Neuronal stem cell (in vitro differentiated cells): ENCODE data around the gene USP12.

ENCODE experiments used
- DNase-seq: peaks from one replicate; pipeline ENCODE4 v3.0.0-alpha.2; 2013; ENCODE audit warnings: low spot score
- H2AFZ ChIP-seq: one replicate; pipeline ENCODE4 v1.6.1; 2013; ENCODE audit warnings: mild to moderate bottlenecking, low read length, inconsistent platforms
- H2AK5ac ChIP-seq: 2 replicates; pipeline ENCODE4 v1.6.1; 2013; ENCODE audit warnings: low read depth, mild to moderate bottlenecking, inconsistent platforms, low read length, moderate library complexity, mixed read lengths
- H2BK120ac ChIP-seq: 2 replicates; pipeline ENCODE4 v1.6.1; 2013; ENCODE audit warnings: low read depth, mild to moderate bottlenecking, inconsistent platforms, low read length, moderate library complexity, mixed read lengths
- H2BK12ac ChIP-seq: one replicate; pipeline ENCODE4 v1.6.1; 2013; ENCODE audit warnings: low read length, inconsistent platforms
- H2BK15ac ChIP-seq: 2 replicates; pipeline ENCODE4 v1.6.1; 2013; ENCODE audit warnings: mild to moderate bottlenecking, low read length, inconsistent platforms, mixed read lengths
- H2BK5ac ChIP-seq: one replicate; pipeline ENCODE4 v1.6.1; 2013; ENCODE audit warnings: inconsistent platforms, mild to moderate bottlenecking, low read length, moderate library complexity
- H3K14ac ChIP-seq: one replicate; pipeline ENCODE4 v1.6.1; 2013; ENCODE audit warnings: low read length, inconsistent platforms
- H3K18ac ChIP-seq: 2 replicates; pipeline ENCODE4 v1.6.1; 2013; ENCODE audit warnings: low read length, inconsistent platforms
- H3K23ac ChIP-seq: 2 replicates; pipeline ENCODE4 v1.6.1; 2013; ENCODE audit warnings: low read depth, mild to moderate bottlenecking, mixed read lengths, low read length, inconsistent platforms; ENCODE audit not compliant: poor library complexity
- H3K27ac ChIP-seq: replicated peaks from 3 replicates; pipeline ENCODE4 v1.5.1; 2013; ENCODE audit warnings: low read length, inconsistent platforms
- H3K27me3 ChIP-seq, 3 experiments: 2 replicates each; pipeline ENCODE4 v1.6.1; 2013; ENCODE audit warnings: low read length in 3 of 3, mild to moderate bottlenecking in 2 of 3, inconsistent platforms in 1 of 3, low read depth in 1 of 3, mixed read lengths in 1 of 3, moderate library complexity in 1 of 3; ENCODE audit not compliant: control insufficient read depth in 3 of 3, insufficient read depth in 3 of 3
- H3K36me3 ChIP-seq, 2 donors: replicated peaks in 1 of 2; 2 replicates each; pipeline ENCODE4 v1.6.1; 2013; ENCODE audit warnings: low read length in 2 of 2; ENCODE audit not compliant: control insufficient read depth in 2 of 2, insufficient read depth in 2 of 2
- H3K4ac ChIP-seq: 2 replicates; pipeline ENCODE4 v1.6.1; 2013; ENCODE audit warnings: inconsistent platforms, mild to moderate bottlenecking, low read length, moderate library complexity
- H3K4me1 ChIP-seq, 2 donors: 1 replicate in 1 of 2; 2 replicates in 1 of 2; pipeline ENCODE4 v1.6.1; 2013; ENCODE audit warnings: low read length in 2 of 2, low read depth in 1 of 2; ENCODE audit not compliant: control insufficient read depth in 2 of 2, insufficient read depth in 1 of 2
- H3K4me2 ChIP-seq: one replicate; pipeline ENCODE4 v1.6.1; 2013; ENCODE audit warnings: mild to moderate bottlenecking, low read length, inconsistent platforms; ENCODE audit not compliant: insufficient read depth, poor library complexity, severe bottlenecking
- H3K4me3 ChIP-seq, 2 donors: 2 replicates each; pipeline ENCODE4 v1.5.1; 2013; ENCODE audit warnings: low read length in 2 of 2, mild to moderate bottlenecking in 2 of 2, inconsistent platforms in 1 of 2, moderate library complexity in 1 of 2
- H3K79me1 ChIP-seq: one replicate; pipeline ENCODE4 v1.6.1; 2013; ENCODE audit warnings: low read depth, mild to moderate bottlenecking, inconsistent platforms, low read length, moderate library complexity
- H3K9ac ChIP-seq: one replicate; pipeline ENCODE4 v1.6.1; 2013; ENCODE audit warnings: mild to moderate bottlenecking, low read depth, low read length, inconsistent platforms; ENCODE audit not compliant: poor library complexity
- H3K9me3 ChIP-seq, 2 donors: replicated peaks in 1 of 2; 2 replicates each; pipeline versions ENCODE3 to v1.6.1; 2013; ENCODE audit warnings: low read length in 2 of 2, mild to moderate bottlenecking in 2 of 2, inconsistent platforms in 1 of 2, low read depth in 1 of 2, mixed read lengths in 1 of 2, moderate library complexity in 1 of 2; ENCODE audit not compliant: control insufficient read depth in 2 of 2, insufficient read depth in 1 of 2
- H4K8ac ChIP-seq: one replicate; pipeline ENCODE4 v1.6.1; 2013; ENCODE audit warnings: low read depth, mild to moderate bottlenecking, inconsistent platforms, low read length, moderate library complexity
- H4K91ac ChIP-seq: one replicate; pipeline ENCODE4 v1.6.1; 2013; ENCODE audit warnings: low read length, low read depth, mild to moderate bottlenecking, inconsistent platforms; ENCODE audit not compliant: poor library complexity
- WGBS, 2 donors: extraction: QIAGEN DNeasy Blood & Tissue Kit; methylation state at CpG; one replicate each; pipeline ENCODE4 v1.1.7; 2013; ENCODE audit warnings: missing lambda C conversion rate in 2 of 2, mixed read lengths in 1 of 2; ENCODE audit not compliant: insufficient read length in 2 of 2, insufficient replicate concordance in 1 of 2; ENCODE audit errors: extremely low coverage in 2 of 2; 5-methylcytosine and 5-hydroxymethylcytosine counted together

The USP12 gene

DNA sequence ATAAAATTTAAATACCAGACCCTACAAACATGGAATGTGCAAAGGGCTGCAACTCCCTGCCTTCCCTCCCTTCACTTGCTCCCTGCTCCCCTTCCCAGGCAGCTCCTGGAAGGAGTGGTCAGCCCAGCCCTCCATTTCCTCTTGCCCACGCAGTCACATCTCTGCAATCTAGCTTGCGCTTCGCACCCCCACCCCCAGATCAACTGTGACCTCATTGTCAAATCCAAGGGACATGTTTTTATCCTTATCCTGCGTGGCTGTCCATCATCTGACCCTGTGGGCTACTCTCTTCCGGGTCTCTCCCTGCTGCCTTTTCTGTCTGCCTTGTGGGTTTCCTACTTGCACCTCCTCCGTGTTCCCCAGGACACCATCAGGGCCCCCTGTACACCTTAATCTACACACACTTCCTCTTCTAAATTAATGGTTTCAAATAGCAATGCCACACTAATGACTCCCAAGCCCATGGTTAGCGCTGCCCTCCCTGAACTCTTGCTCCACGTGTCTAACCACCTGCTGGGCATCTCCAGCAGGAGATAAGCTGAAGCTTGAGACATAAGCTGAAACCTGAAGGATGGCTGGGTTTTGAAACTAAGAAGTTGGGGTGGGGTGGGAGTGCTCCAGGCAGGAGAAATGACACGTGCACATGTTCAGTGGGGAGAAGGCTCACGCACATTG, 118.3 kb downstream of the USP12 start:
- H3K36me3 ChIP-seq: peaks cover 1 to 3% of the 10 kb centered on the region in 2 donors
- H3K23ac ChIP-seq: no peak overlapping the region
- H3K14ac ChIP-seq: no peak overlapping the region
- no CpG with 5 or more reads among the region's 10 CpGs for WGBS, 2 donors
- no peak overlapping the region for H3K4me2 ChIP-seq
- H3K9ac ChIP-seq: no peak overlapping the region
- H3K27me3 ChIP-seq: no peaks in the 10 kb centered on the region
- no peak overlapping the region for H4K8ac ChIP-seq
- H3K9me3 ChIP-seq: peaks cover 0 to 3% of the 10 kb centered on the region in 2 donors
- H2BK12ac ChIP-seq: no peak overlapping the region
- no peak overlapping the region for H2BK15ac ChIP-seq
- no peak overlapping the region for H3K4me3 ChIP-seq
- no peak overlapping the region for H2BK120ac ChIP-seq
- H2AFZ ChIP-seq: no peak overlapping the region
- no peak overlapping the region for H3K27ac ChIP-seq
- no peaks in the 10 kb centered on the region for H3K79me1 ChIP-seq
- H2AK5ac ChIP-seq: no peak overlapping the region
- no peak overlapping the region for H2BK5ac ChIP-seq
- no peak for DNase-seq
- H3K4me1 ChIP-seq: peaks cover 0 to 2% of the 10 kb centered on the region in 2 donors
- no peak overlapping the region for H3K18ac ChIP-seq
- no peak overlapping the region for H3K4ac ChIP-seq
- H4K91ac ChIP-seq: no peak overlapping the region

DNA sequence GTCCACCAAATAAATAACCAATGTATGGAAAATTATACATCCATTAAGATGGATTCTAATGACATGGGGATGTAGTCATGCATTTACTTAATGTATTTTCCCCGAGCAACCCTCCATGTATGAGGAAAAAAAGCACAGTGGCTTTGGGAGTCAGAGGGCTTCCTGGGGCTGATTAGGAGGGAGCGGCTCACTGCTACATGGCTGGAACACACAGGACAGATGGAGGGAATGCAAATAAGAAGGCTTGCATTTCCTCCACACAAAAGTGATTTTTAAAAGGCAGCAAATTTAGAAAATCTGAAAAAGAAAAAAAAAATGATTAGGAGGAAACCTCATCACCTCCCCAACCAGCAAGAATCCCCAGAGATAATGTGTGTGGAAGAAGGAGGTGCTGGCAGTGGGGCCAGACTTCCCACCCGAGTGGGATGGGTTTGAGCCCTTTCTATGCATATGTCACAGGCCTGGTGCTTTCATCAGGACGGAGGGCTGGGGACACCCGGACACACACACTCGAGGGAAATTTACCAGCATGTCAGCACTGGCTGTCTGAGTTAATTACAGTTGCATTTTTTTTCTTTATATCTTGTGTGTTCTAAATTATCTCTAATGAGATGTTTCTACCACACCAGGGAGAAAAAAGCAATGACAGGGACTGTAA, 118.9 kb downstream of the USP12 start:
- Histone ChIP-seq H3K23ac (no peak overlapping the region), H4K8ac (no peak overlapping the region), H3K18ac (no peak overlapping the region), H2BK120ac (no peak overlapping the region), H3K36me3 (peaks cover 1 to 3% of the 10 kb centered on the region in 2 donors), H3K9me3 (peaks cover 0 to 3% of the 10 kb centered on the region in 2 donors), H2BK15ac (no peak overlapping the region), H3K4ac (no peak overlapping the region), H3K14ac (no peak overlapping the region), H2BK12ac (no peak overlapping the region), H3K4me3 (no peak overlapping the region), H3K79me1 (no peaks in the 10 kb centered on the region), H2AK5ac (no peak overlapping the region), H3K9ac (no peak overlapping the region), H3K27me3 (no peaks in the 10 kb centered on the region), H3K4me2 (no peak overlapping the region), H2BK5ac (no peak overlapping the region), H3K27ac (no peak overlapping the region), H4K91ac (no peak overlapping the region), H3K4me1 (peaks cover 0 to 2% of the 10 kb centered on the region in 2 donors), H2AFZ (no peak overlapping the region)
- WGBS, 2 donors: no CpG with 5 or more reads among the region's 6 CpGs
- no peak for DNase-seq

DNA sequence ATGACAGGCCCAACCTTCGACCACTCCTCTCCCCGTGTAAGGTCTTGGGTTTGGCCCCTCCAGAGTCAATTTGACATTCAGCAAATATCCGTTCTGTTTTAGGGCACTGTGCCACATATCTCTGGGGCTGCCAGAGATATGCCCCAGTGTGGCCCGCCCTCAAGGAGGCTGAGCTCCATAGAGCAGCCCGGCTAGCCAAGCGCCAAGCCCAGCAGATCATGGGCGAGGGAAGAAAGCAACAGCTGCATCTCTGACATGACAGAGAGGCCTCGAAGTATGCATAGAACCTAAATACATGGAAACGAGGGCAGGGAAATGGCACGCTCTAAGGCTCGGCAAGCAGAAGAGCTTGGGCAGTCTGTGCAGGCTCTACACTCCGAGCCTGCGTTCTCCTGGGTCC, 124.5 kb downstream of the USP12 start:
- H2BK5ac ChIP-seq: no peak overlapping the region
- H3K9ac ChIP-seq: no peak overlapping the region
- DNase-seq: no peak
- no peak overlapping the region for H3K4me2 ChIP-seq
- H3K4ac ChIP-seq: no peak overlapping the region
- H2BK15ac ChIP-seq: no peak overlapping the region
- no peak overlapping the region for H2AFZ ChIP-seq
- H4K8ac ChIP-seq: no peak overlapping the region
- no peak overlapping the region for H3K4me3 ChIP-seq
- peaks cover 0 to 3% of the 10 kb centered on the region in 2 donors for H3K9me3 ChIP-seq
- no peak overlapping the region for H3K23ac ChIP-seq
- H3K27ac ChIP-seq: no peak overlapping the region
- no peak overlapping the region for H4K91ac ChIP-seq
- no peak overlapping the region for H2BK12ac ChIP-seq
- WGBS, 2 donors: no CpG with 5 or more reads among the region's 13 CpGs
- peaks cover 1 to 3% of the 10 kb centered on the region in 2 donors for H3K36me3 ChIP-seq
- no peak overlapping the region for H2BK120ac ChIP-seq
- H3K18ac ChIP-seq: no peak overlapping the region
- H3K79me1 ChIP-seq: no peaks in the 10 kb centered on the region
- no peak overlapping the region for H3K14ac ChIP-seq
- no peaks in the 10 kb centered on the region for H3K27me3 ChIP-seq
- H3K4me1 ChIP-seq: peaks cover 0 to 4% of the 10 kb centered on the region in 2 donors
- H2AK5ac ChIP-seq: no peak overlapping the region

- Histone ChIP-seq H2AK5ac (no peak overlapping the region), H3K27ac (no peak overlapping the region), H3K4ac (no peak overlapping the region), H4K91ac (no peak overlapping the region), H3K27me3 (no peaks in the 10 kb centered on the region), H2BK15ac (no peak overlapping the region), H2BK5ac (no peak overlapping the region), H3K9me3 (no peaks in the 10 kb centered on the region), H3K4me3 (no peak overlapping the region), H3K4me1 (peaks cover 0 to 4% of the 10 kb centered on the region in 2 donors), H3K18ac (no peak overlapping the region), H3K36me3 (peaks cover 0 to under 1% of the 10 kb centered on the region in 2 donors), H3K4me2 (no peak overlapping the region), H3K14ac (no peak overlapping the region), H3K23ac (no peak overlapping the region), H4K8ac (no peak overlapping the region), H2BK12ac (no peak overlapping the region), H3K79me1 (no peaks in the 10 kb centered on the region), H2AFZ (no peak overlapping the region), H3K9ac (no peak overlapping the region), H2BK120ac (no peak overlapping the region)
- DNase-seq: no peak
- WGBS, 2 donors: no CpG with 5 or more reads among the region's 15 CpGs
These were observed 126.6 kb downstream of the USP12 start for GRCh38 chr13:27044837-27045570.
